Amniotic stem cell (primary cell): ENCODE data around the gene PRM2.
A peak's percentile ranks its signal among the peaks of the same experiment; 100 is the strongest.

Source experiments
- DNase-seq: peaks from one replicate; lab custom pipeline; 2025; lab: John Stamatoyannopoulos, UW

The PRM2 gene

GRCh38 chr16:11260596-11260966 lies 15.7 kb downstream of the PRM2 start:
- DNase-seq, result no peak

GRCh38 chr16:11259655-11260595 lies 16.4 kb downstream of the PRM2 start:
- no peak for DNase-seq

GRCh38 chr16:11258553-11259492 lies 17.5 kb downstream of the PRM2 start:
- no peak for DNase-seq

- DNase-seq, result peak; percentile 68
Measured at GRCh38 chr16:11257131-11257938, 18.9 kb downstream of the PRM2 start.

DNA sequence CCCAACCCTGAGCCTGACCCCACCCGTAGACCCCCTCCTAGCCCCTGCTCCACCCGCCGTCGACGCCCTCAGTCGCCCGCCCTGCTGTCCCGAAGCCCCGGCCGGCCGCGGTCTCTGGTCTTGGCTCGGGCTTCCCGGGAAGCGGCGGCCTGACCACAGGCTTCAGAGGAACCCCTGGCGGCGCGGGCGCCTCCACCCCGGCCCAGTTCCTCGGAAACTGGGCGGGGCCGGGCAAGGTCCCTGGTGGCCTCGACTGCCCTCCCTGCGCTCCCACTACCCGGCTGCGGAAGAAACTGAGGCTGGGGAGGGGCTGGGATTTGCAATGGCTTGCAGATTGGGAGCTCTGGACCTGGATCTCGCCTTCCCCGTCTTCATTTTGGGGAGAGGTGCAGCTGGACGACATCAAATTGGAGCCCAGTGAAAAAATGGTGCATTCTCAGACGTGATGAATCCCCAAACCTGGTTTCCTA lies 19.6 kb downstream of the PRM2 start:
- DNase-seq, result peak; percentile 9

DNA sequence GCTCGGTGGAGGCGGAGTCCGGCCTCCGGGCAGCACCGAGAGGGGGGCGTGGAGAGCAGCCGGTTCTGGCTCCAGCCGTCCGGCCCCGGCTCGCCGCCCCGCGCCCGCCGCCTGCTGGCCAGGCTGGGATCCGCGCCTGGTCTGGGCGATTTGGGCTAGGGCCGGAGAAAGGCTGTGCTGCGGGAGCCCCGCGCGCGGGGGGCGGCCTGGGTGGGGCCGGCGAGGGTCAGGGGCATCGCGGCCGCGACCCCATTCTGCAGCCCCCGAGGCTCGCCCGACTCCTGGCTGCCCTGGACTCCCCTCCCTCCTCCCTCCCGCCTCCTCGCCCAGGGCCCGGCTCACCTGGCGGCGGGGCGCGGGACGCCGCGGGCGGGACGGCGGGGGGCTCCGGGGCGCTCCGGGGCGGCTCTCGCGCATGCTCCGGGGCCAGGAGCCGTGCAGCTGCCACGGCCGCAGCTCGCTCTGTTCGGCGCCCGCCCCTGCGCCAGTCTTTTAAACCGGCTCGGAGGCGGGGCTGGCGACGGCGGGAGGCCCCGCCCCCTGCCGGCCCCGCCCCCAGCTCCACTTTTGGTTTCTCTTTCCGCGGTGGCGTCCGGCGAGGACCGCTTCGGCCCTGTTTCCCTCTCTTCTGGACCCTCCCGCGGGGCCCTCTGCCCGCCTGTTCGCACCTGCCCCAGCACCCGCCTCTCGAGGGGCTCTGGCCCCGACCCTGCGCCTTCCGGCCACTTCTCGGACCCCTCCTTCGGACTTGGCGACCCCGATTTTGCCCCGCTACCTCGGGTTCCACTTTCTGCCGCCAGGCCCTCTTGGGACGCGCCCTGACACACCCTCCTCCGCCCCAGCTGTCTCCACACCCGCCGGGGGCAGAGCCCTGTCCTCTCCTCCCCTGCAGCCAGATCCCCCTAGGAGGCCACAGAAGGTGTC lies 20.3 kb downstream of the PRM2 start, which contains the start of gene SOCS1:
Gene SOCS1, minus strand, starts transcription at position 468 of the 924 bp plus-strand sequence. CDS start 726 bp downstream, outside the sequence.
- DNase-seq, result peak; percentile 74

GRCh38 chr16:11254913-11255736 lies 21.2 kb downstream of the PRM2 start:
- peak; percentile 11 for DNase-seq

GRCh38 chr16:11253995-11254912 lies 22.0 kb downstream of the PRM2 start:
- no peak for DNase-seq

GRCh38 chr16:11253009-11253994 lies 23.0 kb downstream of the PRM2 start:
- no peak for DNase-seq

GRCh38 chr16:11252482-11252931 lies 23.8 kb downstream of the PRM2 start:
- no peak for DNase-seq

DNA sequence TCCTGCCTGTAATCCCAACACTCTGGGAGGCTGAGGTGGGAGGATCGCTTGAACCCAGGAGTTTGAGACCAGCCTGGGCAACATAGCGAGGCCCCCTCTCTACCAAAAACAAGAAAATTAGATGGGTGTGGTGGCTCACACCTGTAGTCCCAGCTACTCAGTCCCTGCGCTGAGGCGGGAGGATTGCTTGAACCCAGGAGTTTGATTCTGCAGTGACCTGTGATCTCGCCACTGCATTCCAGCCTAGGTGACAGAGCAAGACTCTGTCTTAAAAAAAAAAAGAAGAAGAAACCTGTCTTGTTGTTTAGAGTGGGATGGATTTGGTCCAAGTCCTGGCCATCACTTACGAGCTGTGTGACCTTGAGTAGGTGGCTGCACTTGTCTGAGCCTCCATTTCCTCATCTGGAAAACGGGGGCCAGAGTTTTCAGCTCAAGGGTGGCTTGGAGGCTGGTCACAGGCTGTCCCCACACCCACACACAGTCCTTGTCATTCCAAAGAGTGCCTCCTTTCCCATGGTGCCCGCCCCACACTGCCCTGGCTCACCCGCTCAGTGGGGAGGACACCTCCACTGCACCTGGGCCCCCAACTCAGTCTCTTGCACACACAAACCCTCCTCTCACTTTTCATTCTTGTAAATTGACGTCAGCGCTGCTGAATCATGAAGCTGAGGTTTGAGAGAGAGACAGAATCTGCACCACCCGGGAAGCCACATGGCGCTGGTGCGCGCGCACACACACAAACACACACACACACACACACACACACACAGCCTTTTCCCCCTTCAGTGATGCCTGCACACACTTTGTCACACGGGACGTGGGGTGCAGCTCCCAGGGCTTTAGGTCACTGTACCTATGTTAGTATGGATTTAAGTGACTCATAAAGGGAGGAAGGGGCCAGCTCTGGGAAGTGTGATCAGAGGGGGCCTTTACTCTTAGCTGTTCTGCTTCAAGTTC lies 24.5 kb downstream of the PRM2 start:
- no peak for DNase-seq

DNA sequence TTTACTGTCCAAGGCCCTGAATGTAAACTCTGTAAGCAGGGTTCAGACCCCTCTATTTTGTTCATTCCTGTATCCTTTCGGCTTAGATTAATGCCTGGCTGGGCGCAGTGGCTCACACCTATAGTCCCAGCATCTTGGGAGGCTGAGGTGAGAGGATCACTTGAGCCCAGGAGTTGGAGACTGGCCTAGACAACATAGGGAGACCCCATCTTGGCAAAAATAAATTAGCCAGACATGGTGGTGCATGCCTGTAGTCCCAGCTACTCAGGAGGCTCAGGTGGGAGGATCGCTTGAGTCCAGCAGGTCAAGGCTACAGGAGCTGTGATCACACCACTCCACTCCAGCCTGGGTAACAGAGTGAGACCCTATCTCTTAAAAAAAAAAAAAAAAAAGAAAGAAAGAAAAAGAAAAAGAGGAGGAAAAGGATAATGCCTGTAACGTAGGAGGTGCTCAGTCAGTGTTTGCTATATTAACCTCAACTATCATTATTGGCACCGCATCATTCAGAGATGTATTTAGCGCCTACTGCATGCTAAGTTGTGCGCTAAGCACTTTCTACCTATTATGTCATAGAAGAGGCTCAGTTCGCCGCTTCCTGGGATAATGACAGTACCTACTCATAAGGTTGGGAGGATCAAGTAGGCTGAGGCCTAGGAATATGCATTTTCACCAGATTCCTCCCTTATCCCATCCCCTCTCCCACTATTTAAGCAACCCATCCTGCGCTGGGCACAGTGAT lies 25.3 kb downstream of the PRM2 start:
- no peak for DNase-seq

- no peak for DNase-seq
Measured at GRCh38 chr16:11250091-11250785, 26.0 kb downstream of the PRM2 start.

GRCh38 chr16:11249233-11250061 lies 26.8 kb downstream of the PRM2 start:
- DNase-seq, result no peak
